K562 (cell line): ENCODE measurements around the gene PRKCQ. TPM values are rescaled to one million over a fixed set of nuclear protein-coding genes. Genes with fewer than 3 reads are reported as not detected.
A peak's percentile ranks its signal among the peaks of the same experiment; 100 is the strongest.

Experiments
- ADNP ChIP-seq: fragments of 200-800 bp; sonication (Bioruptor generic); IDR thresholded peaks from 2 replicates; pipeline ENCODE4 v1.6.1; 2016; ENCODE audit warnings: missing genetic modification characterization, missing compliant biosample characterization
- GTF2E2 ChIP-seq: fragments of 200-800 bp; sonication (Bioruptor generic); IDR thresholded peaks from 2 replicates; pipeline ENCODE4 v1.6.1; 2016; ENCODE audit warnings: missing genetic modification characterization, missing compliant biosample characterization
- HMGN3 ChIP-seq: IDR thresholded peaks from 2 replicates; pipeline ENCODE4 v1.6.1; 2011; ENCODE audit warnings: borderline replicate concordance, low read depth, mild to moderate bottlenecking, mixed read lengths, low read length; ENCODE audit not compliant: insufficient read length; ENCODE audit errors: extremely low read depth
- RBM22 ChIP-seq: fragments of 200-400 bp; formaldehyde crosslinking; IDR thresholded peaks from 2 replicates; pipeline ENCODE4 v1.6.1; 2018; ENCODE audit warnings: low read length, low read depth; ENCODE audit not compliant: poor library complexity, severe bottlenecking
- XRCC4 ChIP-seq: IDR thresholded peaks from one replicate; pipeline ENCODE4 v1.6.1; 2011; ENCODE audit not compliant: insufficient read depth, insufficient read length; ENCODE audit errors: extremely low read depth
- YY1 ChIP-seq, 3 experiments: IDR thresholded peaks; 2 replicates each; pipeline ENCODE4 v1.6.1; 2011; ENCODE audit warnings: low read length in 2 of 3, mild to moderate bottlenecking in 2 of 3, moderate library complexity in 2 of 3, borderline replicate concordance in 1 of 3, control low read depth in 1 of 3, low read depth in 1 of 3; ENCODE audit not compliant: insufficient read depth in 3 of 3, insufficient replicate concordance in 2 of 3, control insufficient read depth in 1 of 3, insufficient read length in 1 of 3; ENCODE audit errors: extremely low read depth in 1 of 3
- ZFX ChIP-seq: sonication (generic); formaldehyde crosslinking; IDR thresholded peaks from 2 replicates; pipeline ENCODE4 v1.8.0; 2022; ENCODE audit warnings: mild to moderate bottlenecking, missing genetic modification reagents, moderate library complexity
- ZNF146 ChIP-seq: IDR thresholded peaks from one replicate; pipeline ENCODE4 v1.6.1; 2018; ENCODE audit warnings: missing compliant biosample characterization; ENCODE audit not compliant: unreplicated experiment
- ZNF586 ChIP-seq: fragments of 450-650 bp; formaldehyde crosslinking; conservative IDR thresholded peaks from 2 replicates; pipeline ENCODE4 v1.4.0; 2020; ENCODE audit warnings: mild to moderate bottlenecking, moderate library complexity
- polyA plus RNA-seq, 8 experiments: library from polyadenylated mRNA; depleted of rRNA in 4 of 8; stranded (reverse) in 5 of 8; unstranded in 3 of 8; fragments of >200 nt; fragmentation: Nextera tagmentation in 2 of 8; fragmentation: Illumina TruSeq in 1 of 8; extraction: Ambion mirVana in 2 of 8; extraction: Trizol in 1 of 8; gene quantifications; 2 replicates each; pipeline versions ENCODE4 v1.2.1 to v1.2.3, GENCODE V29; 2011 to 2014; ENCODE audit warnings: inconsistent platforms in 1 of 8, missing spikeins in 1 of 8
- total RNA-seq, 7 experiments: library from RNA; depleted of rRNA in 6 of 7; stranded (reverse); fragments of >200 nt in 6 of 7; fragmentation: Illumina TruSeq in 2 of 7; extraction: Trizol in 2 of 7; gene quantifications; 2 replicates each; pipeline versions ENCODE4 v1.2.1 to v1.2.3, GENCODE V29; 2011 to 2021; ENCODE audit warnings: low replicate concordance in 1 of 7
- TF ChIP-seq, protein P1 (sequence below): IDR thresholded peaks from 3 replicates; pipeline ENCODE4 v1.6.1; 2011; ENCODE audit warnings: borderline replicate concordance, mild to moderate bottlenecking, moderate library complexity; ENCODE audit not compliant: insufficient read length; ENCODE audit errors: extremely low read depth
- TF ChIP-seq, protein P2 (sequence below), 2 experiments: fragments of 450-650 bp in 1 of 2; sonication (generic) in 1 of 2; formaldehyde crosslinking in 1 of 2; IDR thresholded peaks; 2 replicates each; pipeline versions ENCODE4 v1.7.1 to v1.9.0; 2016 to 2022; ENCODE audit warnings: inconsistent platforms in 1 of 2, mild to moderate bottlenecking in 1 of 2, missing genetic modification reagents in 1 of 2
- TF ChIP-seq, protein P3 (sequence below): fragments of 250-450 bp; sonication (Bioruptor Pico); IDR thresholded peaks from 2 replicates; pipeline ENCODE4 v1.8.0; 2022; ENCODE audit warnings: moderate library complexity, mild to moderate bottlenecking, inconsistent platforms

PRKCQ gene
- total and polyA plus RNA-seq, 9 of the 15 experiments (the other 6 are each of a cell fraction or from before 2014, with no cell fraction given), result 4.4 to 23.3 (median 14.6) TPM

DNA sequence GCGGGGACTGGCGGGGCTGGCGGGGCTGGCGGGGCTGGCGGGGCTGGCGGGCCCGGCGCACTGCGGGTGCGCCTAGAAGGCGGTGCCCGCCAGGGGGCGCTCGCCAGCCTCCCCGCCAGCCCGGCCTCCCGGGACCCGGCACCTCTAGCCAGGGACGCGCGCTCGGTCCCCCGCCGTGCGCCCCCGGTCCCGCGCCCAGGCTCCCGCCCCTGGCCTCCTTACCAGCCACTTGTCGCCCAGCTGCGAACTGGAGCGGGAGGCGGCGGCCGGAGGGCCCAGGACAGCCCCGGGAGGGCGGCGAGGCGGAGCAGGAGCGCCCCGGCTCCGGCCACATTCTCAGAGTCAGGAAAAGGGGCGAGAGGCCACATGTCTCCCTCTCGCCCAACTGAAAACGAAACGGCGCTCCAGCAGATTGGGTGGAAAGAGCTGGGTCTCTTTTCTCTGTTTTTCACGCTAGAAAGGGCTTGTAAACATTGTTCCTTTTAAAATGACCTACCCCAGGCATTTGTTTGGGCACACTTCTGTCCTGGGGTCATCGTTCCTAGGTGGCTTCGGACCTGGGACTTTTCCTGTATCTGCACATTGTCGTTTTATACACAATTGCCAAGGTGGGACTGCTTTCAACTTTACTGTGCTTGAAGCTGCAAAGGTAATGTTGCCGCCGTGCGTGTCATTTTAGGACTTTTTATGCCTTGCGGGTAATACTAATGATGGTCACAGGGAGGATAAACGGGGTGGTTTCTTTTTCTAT, 378 bp upstream of the PRKCQ start (continued):
- TF ChIP-seq, protein P1, sequence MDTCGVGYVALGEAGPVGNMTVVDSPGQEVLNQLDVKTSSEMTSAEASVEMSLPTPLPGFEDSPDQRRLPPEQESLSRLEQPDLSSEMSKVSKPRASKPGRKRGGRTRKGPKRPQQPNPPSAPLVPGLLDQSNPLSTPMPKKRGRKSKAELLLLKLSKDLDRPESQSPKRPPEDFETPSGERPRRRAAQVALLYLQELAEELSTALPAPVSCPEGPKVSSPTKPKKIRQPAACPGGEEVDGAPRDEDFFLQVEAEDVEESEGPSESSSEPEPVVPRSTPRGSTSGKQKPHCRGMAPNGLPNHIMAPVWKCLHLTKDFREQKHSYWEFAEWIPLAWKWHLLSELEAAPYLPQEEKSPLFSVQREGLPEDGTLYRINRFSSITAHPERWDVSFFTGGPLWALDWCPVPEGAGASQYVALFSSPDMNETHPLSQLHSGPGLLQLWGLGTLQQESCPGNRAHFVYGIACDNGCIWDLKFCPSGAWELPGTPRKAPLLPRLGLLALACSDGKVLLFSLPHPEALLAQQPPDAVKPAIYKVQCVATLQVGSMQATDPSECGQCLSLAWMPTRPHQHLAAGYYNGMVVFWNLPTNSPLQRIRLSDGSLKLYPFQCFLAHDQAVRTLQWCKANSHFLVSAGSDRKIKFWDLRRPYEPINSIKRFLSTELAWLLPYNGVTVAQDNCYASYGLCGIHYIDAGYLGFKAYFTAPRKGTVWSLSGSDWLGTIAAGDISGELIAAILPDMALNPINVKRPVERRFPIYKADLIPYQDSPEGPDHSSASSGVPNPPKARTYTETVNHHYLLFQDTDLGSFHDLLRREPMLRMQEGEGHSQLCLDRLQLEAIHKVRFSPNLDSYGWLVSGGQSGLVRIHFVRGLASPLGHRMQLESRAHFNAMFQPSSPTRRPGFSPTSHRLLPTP, result no peak
- TF ChIP-seq ZNF586 (CRISPR knock-in tag), result no peak; the same call in 1 of the 2 replicates
- TF ChIP-seq, protein P2, sequence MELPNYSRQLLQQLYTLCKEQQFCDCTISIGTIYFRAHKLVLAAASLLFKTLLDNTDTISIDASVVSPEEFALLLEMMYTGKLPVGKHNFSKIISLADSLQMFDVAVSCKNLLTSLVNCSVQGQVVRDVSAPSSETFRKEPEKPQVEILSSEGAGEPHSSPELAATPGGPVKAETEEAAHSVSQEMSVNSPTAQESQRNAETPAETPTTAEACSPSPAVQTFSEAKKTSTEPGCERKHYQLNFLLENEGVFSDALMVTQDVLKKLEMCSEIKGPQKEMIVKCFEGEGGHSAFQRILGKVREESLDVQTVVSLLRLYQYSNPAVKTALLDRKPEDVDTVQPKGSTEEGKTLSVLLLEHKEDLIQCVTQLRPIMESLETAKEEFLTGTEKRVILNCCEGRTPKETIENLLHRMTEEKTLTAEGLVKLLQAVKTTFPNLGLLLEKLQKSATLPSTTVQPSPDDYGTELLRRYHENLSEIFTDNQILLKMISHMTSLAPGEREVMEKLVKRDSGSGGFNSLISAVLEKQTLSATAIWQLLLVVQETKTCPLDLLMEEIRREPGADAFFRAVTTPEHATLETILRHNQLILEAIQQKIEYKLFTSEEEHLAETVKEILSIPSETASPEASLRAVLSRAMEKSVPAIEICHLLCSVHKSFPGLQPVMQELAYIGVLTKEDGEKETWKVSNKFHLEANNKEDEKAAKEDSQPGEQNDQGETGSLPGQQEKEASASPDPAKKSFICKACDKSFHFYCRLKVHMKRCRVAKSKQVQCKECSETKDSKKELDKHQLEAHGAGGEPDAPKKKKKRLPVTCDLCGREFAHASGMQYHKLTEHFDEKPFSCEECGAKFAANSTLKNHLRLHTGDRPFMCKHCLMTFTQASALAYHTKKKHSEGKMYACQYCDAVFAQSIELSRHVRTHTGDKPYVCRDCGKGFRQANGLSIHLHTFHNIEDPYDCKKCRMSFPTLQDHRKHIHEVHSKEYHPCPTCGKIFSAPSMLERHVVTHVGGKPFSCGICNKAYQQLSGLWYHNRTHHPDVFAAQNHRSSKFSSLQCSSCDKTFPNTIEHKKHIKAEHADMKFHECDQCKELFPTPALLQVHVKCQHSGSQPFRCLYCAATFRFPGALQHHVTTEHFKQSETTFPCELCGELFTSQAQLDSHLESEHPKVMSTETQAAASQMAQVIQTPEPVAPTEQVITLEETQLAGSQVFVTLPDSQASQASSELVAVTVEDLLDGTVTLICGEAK (IDR thresholded peaks at IDR 0.05), result peak; percentile 54; the same call in 1 of the 2 replicates
- TF ChIP-seq, protein P2 (CRISPR knock-in tag; IDR thresholded peaks at IDR 0.05), result no peak
- TF ChIP-seq YY1 (IDR thresholded peaks at IDR 0.05; ENCODE audit: borderline replicate concordance in 1 of 3, control insufficient read depth in 1 of 3, extremely low read depth in 1 of 3, insufficient read depth in 3 of 3, insufficient read length in 1 of 3, insufficient replicate concordance in 2 of 3, low read depth in 1 of 3, low read length in 2 of 3), result peak in 2 of 3 experiments; percentile 42 to 66
- TF ChIP-seq ZFX, result peak; percentile 89
- TF ChIP-seq, protein P3, sequence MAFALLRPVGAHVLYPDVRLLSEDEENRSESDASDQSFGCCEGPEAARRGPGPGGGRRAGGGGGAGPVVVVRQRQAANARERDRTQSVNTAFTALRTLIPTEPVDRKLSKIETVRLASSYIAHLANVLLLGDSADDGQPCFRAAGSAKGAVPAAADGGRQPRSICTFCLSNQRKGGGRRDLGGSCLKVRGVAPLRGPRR (CRISPR knock-in tag), result no peak
- TF ChIP-seq RBM22, result no peak
- TF ChIP-seq HMGN3, result peak; percentile 60
- no peak; the same call in 1 of the 2 replicates for TF ChIP-seq ADNP (tag)
- peak; percentile 93 for TF ChIP-seq GTF2E2 (tag)
- no peak for TF ChIP-seq ZNF146 (CRISPR knock-in tag)
- no peak for TF ChIP-seq XRCC4
